ENCODE data around the gene ST3GAL3. TPM values are rescaled to one million over a fixed set of nuclear protein-coding genes. Genes with fewer than 3 reads are reported as not detected.
A peak's percentile ranks its signal among the peaks of the same experiment; 100 is the strongest.

The ST3GAL3 gene
- total and polyA plus RNA-seq, 5 experiments from 2014 or later, result 7.5 to 23.0 (median 10.9) TPM

DNA sequence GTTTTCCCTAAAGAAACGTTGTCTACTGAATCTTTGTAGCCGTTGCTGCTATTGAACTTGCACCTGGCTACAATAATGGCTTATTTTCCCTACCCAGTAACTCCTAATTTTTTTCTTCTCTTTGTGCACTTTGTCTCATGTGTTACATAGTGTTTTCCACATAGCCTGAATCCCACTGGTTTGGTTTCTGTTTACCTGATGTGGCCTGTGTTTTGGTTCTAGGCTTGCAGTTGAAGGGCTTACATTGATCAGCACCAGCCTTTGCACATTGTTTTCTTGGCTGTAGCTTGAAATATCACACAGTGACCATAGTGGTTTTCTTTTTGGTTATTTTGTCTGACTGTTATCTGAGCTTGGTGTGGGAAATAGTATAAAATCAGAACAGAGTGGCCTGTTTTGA, 29.5 kb downstream of the ST3GAL3 start:
- H3K4me1 Mint-ChIP-seq, result peaks cover 0 to 9% (median 3%) of the 10 kb centered on the region in 4 donors
- POLR2A ChIA-PET, result no interaction called here
- no peaks in the 10 kb centered on the region for H3K9me3 Mint-ChIP-seq
- H3K27ac Mint-ChIP-seq, result no peak overlapping the region
- ATAC-seq (no peak), DNase-seq (no peak)
- H3K27me3 Mint-ChIP-seq, result no peaks in the 10 kb centered on the region
- H3K36me3 Mint-ChIP-seq, result peaks cover 0 to 48% (median 13%) of the 10 kb centered on the region in 3 donors
- no peak overlapping the region for H3K4me3 Mint-ChIP-seq

- no peak for DNase-seq
- POLR2A ChIA-PET, result no interaction called here
- no peak overlapping the region for H3K4me3 Mint-ChIP-seq
- no peak overlapping the region for H3K27ac Mint-ChIP-seq
- H3K4me1 Mint-ChIP-seq, result peaks cover 0 to 1% (median 0%) of the 10 kb centered on the region in 4 donors
- H3K9me3 Mint-ChIP-seq, result no peaks in the 10 kb centered on the region
- no peak for ATAC-seq
- peaks cover 4 to 59% (median 17%) of the 10 kb centered on the region in 3 donors for H3K36me3 Mint-ChIP-seq
- H3K27me3 Mint-ChIP-seq, result no peaks in the 10 kb centered on the region
Observed at GRCh38 chr1:43742026-43742425, 34.7 kb downstream of the ST3GAL3 start.

- no peak overlapping the region for H3K4me3 Mint-ChIP-seq
- no peak for ATAC-seq
- POLR2A ChIA-PET, result no interaction called here
Observed at GRCh38 chr1:43743206-43743605, 35.9 kb downstream of the ST3GAL3 start.

GRCh38 chr1:43747736-43748135, 40.4 kb downstream of the ST3GAL3 start:
- Mint-ChIP-seq H3K4me3 (no peak overlapping the region), H3K9me3 (no peaks in the 10 kb centered on the region), H3K27me3 (no peaks in the 10 kb centered on the region), H3K36me3 (peaks cover 4 to 40% (median 18%) of the 10 kb centered on the region in 3 donors), H3K27ac (no peak overlapping the region), H3K4me1 (no peaks in the 10 kb centered on the region)
- POLR2A ChIA-PET, result no interaction called here
- ATAC-seq, result no peak
- DNase-seq, result no peak

More at GRCh38 chr1:43743206-43743605, 35.9 kb downstream of the ST3GAL3 start:
- Mint-ChIP-seq H3K27me3 (no peaks in the 10 kb centered on the region), H3K4me1 (peaks cover 0 to 1% (median 0%) of the 10 kb centered on the region in 4 donors), H3K27ac (peak overlapping the region in 1 of 10 donors; percentile 64), H3K9me3 (no peaks in the 10 kb centered on the region), H3K36me3 (peaks cover 4 to 56% (median 17%) of the 10 kb centered on the region in 3 donors)
- no peak for DNase-seq

- DNase-seq, result no peak
- no peak for ATAC-seq
- no peaks in the 10 kb centered on the region for H3K9me3 Mint-ChIP-seq
- POLR2A ChIA-PET, result no interaction called here
- H3K27me3 Mint-ChIP-seq, result no peaks in the 10 kb centered on the region
- no peaks in the 10 kb centered on the region for H3K4me1 Mint-ChIP-seq
- H3K36me3 Mint-ChIP-seq, result peaks cover 4 to 34% (median 20%) of the 10 kb centered on the region in 3 donors
- H3K27ac Mint-ChIP-seq, result no peak overlapping the region
- no peak overlapping the region for H3K4me3 Mint-ChIP-seq
Observed at GRCh38 chr1:43750083-43750482, 42.7 kb downstream of the ST3GAL3 start.

DNA sequence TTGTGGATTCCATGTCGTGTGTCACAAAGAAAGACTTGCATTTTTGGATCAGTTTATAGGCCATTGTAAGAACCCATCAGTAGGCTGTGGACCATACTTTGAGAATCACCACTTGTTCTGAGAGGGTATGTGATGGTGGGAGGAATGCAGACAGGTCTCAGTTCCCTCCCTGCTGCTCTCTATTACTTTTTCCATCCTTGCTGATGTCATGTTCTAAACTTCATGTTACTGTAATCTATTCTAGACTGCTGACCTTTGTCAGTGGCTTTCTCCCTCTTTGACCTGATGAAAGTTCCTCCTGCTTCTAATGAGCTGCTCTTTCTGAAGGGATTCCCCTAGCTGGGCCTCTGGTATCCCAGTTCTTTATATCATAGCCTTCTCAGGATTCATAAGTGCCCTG, 46.1 kb downstream of the ST3GAL3 start:
- Mint-ChIP-seq H3K36me3 (peaks cover 0 to 27% (median 14%) of the 10 kb centered on the region in 3 donors), H3K4me1 (no peaks in the 10 kb centered on the region), H3K27me3 (no peaks in the 10 kb centered on the region), H3K9me3 (no peaks in the 10 kb centered on the region), H3K27ac (no peak overlapping the region), H3K4me3 (no peak overlapping the region)
- ATAC-seq (no peak), DNase-seq (no peak)
- POLR2A ChIA-PET, result no interaction called here

GRCh38 chr1:43754892-43755291, 47.6 kb downstream of the ST3GAL3 start:
- Mint-ChIP-seq H3K4me1 (no peaks in the 10 kb centered on the region), H3K36me3 (peaks cover 0 to 18% (median 9%) of the 10 kb centered on the region in 3 donors), H3K27ac (no peak overlapping the region), H3K27me3 (no peaks in the 10 kb centered on the region), H3K9me3 (no peaks in the 10 kb centered on the region), H3K4me3 (no peak overlapping the region)
- POLR2A ChIA-PET, result no interaction called here
- ATAC-seq (no peak), DNase-seq (no peak)

DNA sequence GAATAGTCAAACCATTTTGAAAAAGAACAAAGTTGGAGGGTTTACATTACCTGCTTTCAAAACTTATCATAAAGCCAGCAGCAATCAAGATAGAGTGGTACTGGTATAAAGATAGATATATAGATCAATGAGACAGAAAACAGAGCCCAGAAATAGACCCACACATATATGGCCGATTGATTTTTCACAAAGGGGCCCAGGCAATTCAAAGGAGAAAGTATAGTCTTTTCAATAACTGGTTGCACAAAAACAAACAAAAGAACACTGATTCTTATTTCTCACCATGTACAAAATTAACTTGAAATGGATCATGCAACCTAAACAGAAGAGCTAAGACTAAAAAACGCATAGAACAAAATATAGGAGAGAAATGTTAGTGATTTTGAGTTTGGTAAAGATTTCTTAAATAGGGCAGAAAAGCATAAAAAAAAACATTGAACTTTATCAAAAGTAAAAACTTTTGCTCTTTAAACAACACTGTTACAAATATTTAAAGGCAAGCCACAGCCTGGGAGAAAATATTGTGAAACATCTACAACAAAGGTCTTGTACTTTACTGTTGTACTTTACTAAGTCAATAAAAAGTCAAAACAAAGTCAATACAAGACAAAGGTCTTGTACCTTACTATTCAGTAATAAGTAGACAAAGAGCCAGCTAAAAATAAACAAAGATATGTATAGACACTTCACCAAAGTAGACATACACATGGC, 50.2 kb downstream of the ST3GAL3 start:
- POLR2A ChIA-PET, result no interaction called here
- H3K4me3 Mint-ChIP-seq, result no peak overlapping the region
- no peaks in the 10 kb centered on the region for H3K27me3 Mint-ChIP-seq
- peaks cover 0 to 15% (median 7%) of the 10 kb centered on the region in 3 donors for H3K36me3 Mint-ChIP-seq
- no peaks in the 10 kb centered on the region for H3K9me3 Mint-ChIP-seq
- H3K27ac Mint-ChIP-seq, result no peak overlapping the region
- H3K4me1 Mint-ChIP-seq, result peaks cover 0 to 2% (median 2%) of the 10 kb centered on the region in 4 donors
- ATAC-seq, result no peak
- DNase-seq, result no peak

GRCh38 chr1:43760745-43761317, 53.5 kb downstream of the ST3GAL3 start:
- no peaks in the 10 kb centered on the region for H3K9me3 Mint-ChIP-seq
- no peak for DNase-seq
- H3K36me3 Mint-ChIP-seq, result peaks cover 0 to 3% (median 0%) of the 10 kb centered on the region in 3 donors
- H3K4me3 Mint-ChIP-seq, result no peak overlapping the region
- H3K27ac Mint-ChIP-seq, result no peak overlapping the region
- peaks cover 4 to 14% (median 7%) of the 10 kb centered on the region in 4 donors for H3K4me1 Mint-ChIP-seq
- no peaks in the 10 kb centered on the region for H3K27me3 Mint-ChIP-seq
- POLR2A ChIA-PET, result no interaction called here
- ATAC-seq, result no peak

GRCh38 chr1:43763497-43763973, 56.2 kb downstream of the ST3GAL3 start:
- H3K4me1 Mint-ChIP-seq, result peaks cover 4 to 14% (median 7%) of the 10 kb centered on the region in 4 donors
- H3K36me3 Mint-ChIP-seq, result no peaks in the 10 kb centered on the region
- POLR2A ChIA-PET, result interaction anchor here (1.3 kb wide), 1 partner anchor 171 kb away, joined by 8 read pairs; no protein-coding TSS in a partner anchor
- DNase-seq, result peak in 9 of 10 donors; percentile 12 to 70 (median 44)
- no peak overlapping the region for H3K4me3 Mint-ChIP-seq
- ATAC-seq, result peak; percentile 85 to 86
- H3K27ac Mint-ChIP-seq, result peak overlapping the region in 2 of 10 donors; percentile 32 to 40
- no peaks in the 10 kb centered on the region for H3K27me3 Mint-ChIP-seq
- H3K9me3 Mint-ChIP-seq, result no peaks in the 10 kb centered on the region

GRCh38 chr1:43764581-43764980, 57.2 kb downstream of the ST3GAL3 start:
- H3K27me3 Mint-ChIP-seq, result no peaks in the 10 kb centered on the region
- no peaks in the 10 kb centered on the region for H3K36me3 Mint-ChIP-seq
- DNase-seq (no peak), ATAC-seq (no peak)
- no peaks in the 10 kb centered on the region for H3K9me3 Mint-ChIP-seq
- peaks cover 4 to 14% (median 7%) of the 10 kb centered on the region in 4 donors for H3K4me1 Mint-ChIP-seq
- H3K4me3 Mint-ChIP-seq, result no peak overlapping the region
- no peak overlapping the region for H3K27ac Mint-ChIP-seq
- POLR2A ChIA-PET, result no interaction called here

GRCh38 chr1:43766086-43766784, 58.9 kb downstream of the ST3GAL3 start:
- peaks cover 3 to 14% (median 6%) of the 10 kb centered on the region in 4 donors for H3K4me1 Mint-ChIP-seq
- no peaks in the 10 kb centered on the region for H3K9me3 Mint-ChIP-seq
- no peak overlapping the region for H3K4me3 Mint-ChIP-seq
- POLR2A ChIA-PET, result no interaction called here
- no peak for ATAC-seq
- H3K36me3 Mint-ChIP-seq, result no peaks in the 10 kb centered on the region
- no peaks in the 10 kb centered on the region for H3K27me3 Mint-ChIP-seq
- DNase-seq, result no peak
- H3K27ac Mint-ChIP-seq, result no peak overlapping the region
